ENCODE measurements around the gene RAD51AP1.

Gene RAD51AP1

DNA sequence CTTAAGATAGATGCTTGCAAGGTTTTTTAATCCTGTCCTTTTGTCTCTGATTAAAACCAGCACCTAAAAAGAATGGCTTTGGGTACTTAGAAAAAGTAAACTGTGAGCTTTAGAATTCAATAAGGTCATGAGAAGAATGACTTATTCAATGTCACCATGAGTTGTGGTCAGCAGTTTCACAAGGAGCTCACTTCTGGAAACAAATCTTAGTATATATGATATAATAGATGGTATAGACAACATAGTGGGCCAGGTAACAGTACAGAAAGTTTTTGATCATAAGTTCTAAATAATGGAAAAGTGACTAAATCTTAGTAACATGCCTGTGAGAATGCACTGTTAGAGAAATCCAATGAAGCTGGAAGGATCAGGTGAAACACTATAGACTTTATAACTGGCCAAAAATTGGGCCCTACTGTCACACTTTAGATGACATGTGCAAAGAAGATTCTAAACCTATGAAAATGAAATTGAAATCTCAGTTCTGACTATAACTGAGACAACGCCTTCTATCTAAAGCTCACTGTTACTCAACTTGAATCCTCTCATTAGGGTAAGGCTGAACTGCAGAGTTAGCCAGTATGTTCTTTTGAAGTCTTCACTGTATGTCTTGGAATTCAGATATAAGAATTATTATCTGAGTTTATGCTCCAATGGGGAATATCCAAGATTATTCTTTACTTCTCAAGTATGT is 42.4 kb upstream of the RAD51AP1 start:
- TF ChIP-seq CREB1 (IDR thresholded peaks at IDR 0.05; ENCODE audit: low read depth) (no peak), TEAD4 (IDR thresholded peaks at IDR 0.05) (no peak), EGR1 (IDR thresholded peaks at IDR 0.05) (no peak), CEBPB (IDR thresholded peaks at IDR 0.05) (no peak), REST (IDR thresholded peaks at IDR 0.05; ENCODE audit: low read depth) (no peak), ZBTB7A (IDR thresholded peaks at IDR 0.05; ENCODE audit: low read depth) (no peak), YY1 (IDR thresholded peaks at IDR 0.05; ENCODE audit: low read depth) (no peak)
- TF ChIP-seq, protein P1, sequence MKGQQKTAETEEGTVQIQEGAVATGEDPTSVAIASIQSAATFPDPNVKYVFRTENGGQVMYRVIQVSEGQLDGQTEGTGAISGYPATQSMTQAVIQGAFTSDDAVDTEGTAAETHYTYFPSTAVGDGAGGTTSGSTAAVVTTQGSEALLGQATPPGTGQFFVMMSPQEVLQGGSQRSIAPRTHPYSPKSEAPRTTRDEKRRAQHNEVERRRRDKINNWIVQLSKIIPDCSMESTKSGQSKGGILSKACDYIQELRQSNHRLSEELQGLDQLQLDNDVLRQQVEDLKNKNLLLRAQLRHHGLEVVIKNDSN (IDR thresholded peaks at IDR 0.05): no peak

DNA sequence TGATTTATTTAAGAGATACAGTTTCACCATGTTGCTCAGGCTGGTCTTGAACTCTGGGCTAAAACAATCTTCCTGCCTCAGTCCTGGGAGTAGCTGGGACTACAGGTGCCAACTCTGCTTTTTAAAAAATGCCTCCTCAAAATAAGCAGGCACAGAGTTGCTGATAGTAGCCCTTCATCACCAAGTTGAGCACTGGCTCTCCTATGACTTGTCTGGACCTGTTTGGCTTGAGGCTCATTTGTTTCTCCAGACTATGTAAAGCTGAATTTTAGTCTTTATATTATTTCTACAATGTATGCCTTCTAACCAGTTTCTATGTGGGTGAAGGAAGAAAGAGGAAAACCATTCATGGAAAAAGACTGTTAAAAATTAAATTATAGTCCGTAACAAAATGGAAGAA is 39.5 kb upstream of the RAD51AP1 start:
- TF ChIP-seq RAD21 (IDR thresholded peaks at IDR 0.05; ENCODE audit: low read depth) (no peak), CEBPB (IDR thresholded peaks at IDR 0.05) (no peak), YY1 (IDR thresholded peaks at IDR 0.05; ENCODE audit: low read depth) (no peak), NFIC (IDR thresholded peaks at IDR 0.05) (no peak), CREB1 (IDR thresholded peaks at IDR 0.05; ENCODE audit: low read depth) (no peak)

DNA sequence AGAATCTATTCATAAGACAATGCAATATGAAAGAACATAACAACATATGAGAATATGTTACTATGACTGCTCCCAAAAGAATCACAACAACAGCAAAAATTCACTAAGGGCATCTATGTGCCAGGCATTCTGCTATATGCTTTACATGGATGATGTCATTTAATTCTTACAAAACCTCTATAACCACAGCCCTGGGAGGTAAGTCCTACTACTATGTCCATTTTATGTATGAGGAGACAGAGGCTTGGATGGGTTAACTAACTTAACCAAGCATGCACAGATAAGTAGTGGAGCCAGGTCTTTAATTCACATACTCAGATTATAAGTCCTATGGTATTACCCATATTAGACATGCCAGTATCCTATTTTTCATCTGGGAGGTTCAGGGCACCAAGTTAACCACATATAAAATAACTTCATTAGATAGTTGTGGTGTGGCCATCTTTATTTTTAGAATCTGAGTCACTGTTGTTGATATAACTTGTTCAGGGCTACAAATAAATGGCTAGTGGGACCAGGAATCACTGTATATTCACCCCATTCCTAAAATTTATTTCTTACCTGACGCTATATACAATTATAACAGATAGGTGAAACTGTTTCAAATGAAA is 33.2 kb upstream of the RAD51AP1 start:
- no peak for TF ChIP-seq TEAD4 (IDR thresholded peaks at IDR 0.05)
- no peak for TF ChIP-seq EGR1 (IDR thresholded peaks at IDR 0.05)
- TF ChIP-seq EP300 (IDR thresholded peaks at IDR 0.05; ENCODE audit: borderline replicate concordance): no peak
- TF ChIP-seq ZBTB7A (IDR thresholded peaks at IDR 0.05; ENCODE audit: low read depth): no peak
- no peak for TF ChIP-seq RAD21 (IDR thresholded peaks at IDR 0.05; ENCODE audit: low read depth)
- no peak for TF ChIP-seq CEBPB (IDR thresholded peaks at IDR 0.05)
- TF ChIP-seq FOXM1 (IDR thresholded peaks at IDR 0.05; ENCODE audit: borderline replicate concordance, low read depth): no peak

DNA sequence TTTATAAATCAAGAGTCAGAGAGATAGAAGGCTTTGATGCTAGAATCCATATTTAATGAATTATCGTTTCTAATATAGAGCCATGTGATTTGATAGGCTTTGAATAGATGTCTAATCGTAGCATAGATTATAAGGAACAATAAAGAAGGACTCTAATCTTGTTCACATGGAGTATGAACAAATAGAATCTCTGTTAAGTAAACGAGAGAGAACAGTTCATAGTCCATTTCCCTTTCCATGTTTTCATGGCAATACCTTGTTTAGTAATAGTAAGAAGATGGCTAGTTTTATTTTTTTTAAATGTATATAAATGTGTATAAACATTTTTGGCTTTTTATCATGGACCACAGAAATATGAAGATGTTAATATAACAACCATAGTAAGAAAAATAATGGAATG is 32.3 kb upstream of the RAD51AP1 start:
- TF ChIP-seq TAF1 (IDR thresholded peaks at IDR 0.05; ENCODE audit: low read depth): no peak
- no peak for TF ChIP-seq CEBPB (IDR thresholded peaks at IDR 0.05)
- no peak for TF ChIP-seq TEAD4 (IDR thresholded peaks at IDR 0.05)
- TF ChIP-seq EP300 (IDR thresholded peaks at IDR 0.05; ENCODE audit: borderline replicate concordance): no peak

GRCh38 chr12:4506870-4507269 is 31.8 kb upstream of the RAD51AP1 start:
- no peak for TF ChIP-seq MAX (IDR thresholded peaks at IDR 0.05)
- TF ChIP-seq CREB1 (IDR thresholded peaks at IDR 0.05; ENCODE audit: low read depth): no peak
- TF ChIP-seq YY1 (IDR thresholded peaks at IDR 0.05; ENCODE audit: low read depth): no peak
- TF ChIP-seq TCF12 (IDR thresholded peaks at IDR 0.05; ENCODE audit: low read depth): no peak
- no peak for TF ChIP-seq FOXM1 (IDR thresholded peaks at IDR 0.05; ENCODE audit: borderline replicate concordance, low read depth)
- no peak for TF ChIP-seq CEBPB (IDR thresholded peaks at IDR 0.05)
- TF ChIP-seq NFIC (IDR thresholded peaks at IDR 0.05): no peak
- TF ChIP-seq, protein P1 (IDR thresholded peaks at IDR 0.05): no peak
- TF ChIP-seq EGR1 (IDR thresholded peaks at IDR 0.05): no peak
- TF ChIP-seq RAD21 (IDR thresholded peaks at IDR 0.05; ENCODE audit: low read depth): no peak
- no peak for TF ChIP-seq EP300 (IDR thresholded peaks at IDR 0.05; ENCODE audit: borderline replicate concordance)

DNA sequence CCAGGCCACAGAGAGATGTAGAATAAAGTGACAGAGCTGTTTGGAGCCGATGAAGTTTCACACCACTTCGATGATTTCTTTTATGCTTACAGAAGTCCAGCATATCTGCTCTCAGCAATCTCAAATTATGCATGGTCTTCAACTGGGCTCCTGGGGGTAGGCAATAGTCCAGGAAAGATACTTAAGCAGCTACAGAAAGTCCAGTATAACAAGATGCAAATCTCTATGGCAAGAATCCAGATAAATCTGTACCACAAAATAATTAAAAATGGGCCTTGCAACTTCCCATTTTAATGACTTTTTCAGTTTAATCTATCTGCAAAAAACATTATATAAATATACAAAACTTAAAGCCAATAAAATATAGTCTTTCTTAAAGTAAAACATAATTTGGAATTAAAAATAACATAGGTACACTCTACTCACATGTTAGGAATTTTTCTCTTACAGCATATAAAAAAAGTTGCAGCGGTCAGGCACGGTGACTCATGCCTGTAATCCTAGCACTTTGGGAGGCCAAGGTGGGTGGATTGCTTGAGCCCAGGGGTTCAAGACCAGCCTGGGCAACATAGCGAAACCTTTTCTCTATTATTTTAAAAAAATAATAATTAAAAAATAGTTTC is 20.5 kb upstream of the RAD51AP1 start:
- TF ChIP-seq TAF1 (IDR thresholded peaks at IDR 0.05; ENCODE audit: low read depth) (no peak), TCF12 (IDR thresholded peaks at IDR 0.05; ENCODE audit: low read depth) (no peak), TEAD4 (IDR thresholded peaks at IDR 0.05) (0 out of 2 replicates have a peak, but pooled peaks have one; percentile 10), MAX (IDR thresholded peaks at IDR 0.05) (no peak), CEBPB (IDR thresholded peaks at IDR 0.05) (no peak), CREB1 (IDR thresholded peaks at IDR 0.05; ENCODE audit: low read depth) (no peak), ZBTB7A (IDR thresholded peaks at IDR 0.05; ENCODE audit: low read depth) (no peak)

- peak; percentile 24 for TF ChIP-seq RAD21 (IDR thresholded peaks at IDR 0.05; ENCODE audit: low read depth)
- TF ChIP-seq EGR1 (IDR thresholded peaks at IDR 0.05): no peak
- no peak for TF ChIP-seq TAF1 (IDR thresholded peaks at IDR 0.05; ENCODE audit: low read depth)
- no peak for TF ChIP-seq CREB1 (IDR thresholded peaks at IDR 0.05; ENCODE audit: low read depth)
- TF ChIP-seq REST (IDR thresholded peaks at IDR 0.05; ENCODE audit: low read depth): no peak
- TF ChIP-seq NFIC (IDR thresholded peaks at IDR 0.05): no peak
Observed at GRCh38 chr12:4526923-4527546, 11.7 kb upstream of the RAD51AP1 start.

All from Ishikawa (cell line).